Fibroblast of lung (primary cell): ENCODE data around the gene SSH2. TPM values are rescaled to one million over a fixed set of nuclear protein-coding genes. Genes with fewer than 3 reads are reported as not detected.

ENCODE experiments used
- DNase-seq, 2 donors: peaks; one replicate each; pipeline versions ENCODE4 v3.0.0 to v3.0.0-alpha.2; 2010; ENCODE audit warnings: low read depth in 2 of 2
- H2AFZ ChIP-seq: 2 replicates; pipeline ENCODE4 v1.5.1; 2012; ENCODE audit warnings: low read length, control low read depth, inconsistent platforms
- H3K27ac ChIP-seq: 2 replicates; pipeline ENCODE4 v1.5.1; 2011; ENCODE audit warnings: low read length, control low read depth; ENCODE audit not compliant: insufficient read depth
- H3K27me3 ChIP-seq: 2 replicates; pipeline ENCODE4 v1.5.1; 2011; ENCODE audit warnings: mild to moderate bottlenecking, low read length; ENCODE audit not compliant: control insufficient read depth, insufficient read depth
- H3K36me3 ChIP-seq: 2 replicates; pipeline ENCODE4 v1.5.1; 2011; ENCODE audit warnings: low read length; ENCODE audit not compliant: control insufficient read depth, insufficient read depth
- H3K4me1 ChIP-seq: 2 replicates; pipeline ENCODE4 v1.5.1; 2011; ENCODE audit warnings: low read length; ENCODE audit not compliant: control insufficient read depth, insufficient read depth; ENCODE audit errors: extremely low read depth
- H3K4me2 ChIP-seq: 2 replicates; pipeline ENCODE4 v1.5.1; 2011; ENCODE audit warnings: low read length, control low read depth; ENCODE audit not compliant: insufficient read depth; ENCODE audit errors: extremely low read depth
- H3K4me3 ChIP-seq, 4 experiments: fragments of 200-600 bp in 1 of 4; sonication (generic) in 1 of 4; replicated peaks in 1 of 4; 2 replicates each; pipeline ENCODE4 v1.5.1; 2011 to 2016; ENCODE audit warnings: low read length in 4 of 4, low read depth in 3 of 4, mild to moderate bottlenecking in 3 of 4, control low read depth in 2 of 4, inconsistent platforms in 1 of 4, mixed read lengths in 1 of 4; ENCODE audit not compliant: insufficient read depth in 1 of 4; ENCODE audit errors: control extremely low read depth in 1 of 4
- H3K79me2 ChIP-seq: 2 replicates; pipeline ENCODE4 v1.5.1; 2012; ENCODE audit warnings: mild to moderate bottlenecking, low read length, inconsistent platforms; ENCODE audit not compliant: control insufficient read depth, insufficient read depth
- H3K9ac ChIP-seq: 2 replicates; pipeline ENCODE4 v1.5.1; 2011; ENCODE audit warnings: mild to moderate bottlenecking, low read length, control low read depth; ENCODE audit not compliant: insufficient read depth
- H3K9me3 ChIP-seq: 2 replicates; pipeline ENCODE4 v1.5.1; 2012; ENCODE audit warnings: low read depth, low read length; ENCODE audit not compliant: control insufficient read depth, insufficient read depth
- H4K20me1 ChIP-seq: 2 replicates; pipeline ENCODE4 v1.5.1; 2011; ENCODE audit warnings: low read length; ENCODE audit not compliant: control insufficient read depth, insufficient read depth; ENCODE audit errors: extremely low read depth
- CTCF ChIP-seq, 2 donors: IDR thresholded peaks in 1 of 2; conservative IDR thresholded peaks in 1 of 2; 1 replicate in 1 of 2; 2 replicates in 1 of 2; pipeline ENCODE4 v1.5.1; 2011 to 2012; ENCODE audit warnings: low read length in 2 of 2, control low read depth in 1 of 2, inconsistent platforms in 1 of 2, low read depth in 1 of 2, mild to moderate bottlenecking in 1 of 2
- EZH2 ChIP-seq: IDR thresholded peaks from 2 replicates; pipeline ENCODE4 v1.5.1; 2012; ENCODE audit warnings: low read length, control low read depth, mild to moderate bottlenecking; ENCODE audit errors: missing control alignments
- polyA plus RNA-seq, 2 donors: library from polyadenylated mRNA; depleted of rRNA in 1 of 2; stranded (reverse) in 1 of 2; unstranded in 1 of 2; fragments of >200 nt; gene quantifications; 2 replicates each; pipeline ENCODE4 v1.2.1, GENCODE V29; 2011 to 2012; ENCODE audit warnings: missing spikeins in 1 of 2
- total RNA-seq: library from RNA; depleted of rRNA; stranded (reverse); fragments of >200 nt; gene quantifications from 2 replicates; pipeline ENCODE4 v1.2.1, GENCODE V29; 2014

The SSH2 gene
- total and polyA plus RNA-seq, 2 donors (not counting 1 experiment from before 2014, with no cell fraction given): 21.0 to 30.2 TPM

DNA sequence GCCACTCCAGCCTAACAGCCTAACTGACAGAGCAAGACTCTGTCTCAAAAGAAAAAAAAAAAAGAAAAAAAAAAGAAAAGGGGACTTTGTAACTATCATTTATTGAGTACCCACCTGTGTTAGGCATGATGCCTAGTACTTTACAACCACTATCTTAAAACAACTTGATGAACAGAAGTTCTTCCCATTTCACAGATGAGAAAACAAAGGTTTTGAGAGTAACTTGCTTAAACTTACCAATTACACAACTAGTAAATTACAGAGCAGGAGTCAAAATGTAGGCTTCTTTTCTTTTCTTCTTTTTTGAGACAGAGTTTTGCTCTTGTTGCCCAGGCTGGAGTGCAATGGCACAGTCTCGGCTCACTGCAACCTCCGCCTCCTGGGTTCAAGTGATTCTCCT, 210.6 kb downstream of the SSH2 start:
- Histone ChIP-seq H3K4me3 (no peak overlapping the region), H3K36me3 (no peaks in the 10 kb centered on the region), H3K79me2 (no peaks in the 10 kb centered on the region), H3K27ac (no peak overlapping the region), H2AFZ (no peak overlapping the region), H3K4me1 (no peaks in the 10 kb centered on the region), H3K9ac (no peak overlapping the region), H3K4me2 (no peak overlapping the region), H3K9me3 (no peaks in the 10 kb centered on the region), H3K27me3 (no peaks in the 10 kb centered on the region), H4K20me1 (no peaks in the 10 kb centered on the region)
- no peak for TF ChIP-seq CTCF (conservative IDR thresholded peaks at IDR 0.05 in 1 of 2, IDR thresholded peaks at IDR 0.05 in 1 of 2; ENCODE audit: low read depth in 1 of 2, low read length in 2 of 2)
- no peak for TF ChIP-seq EZH2
- DNase-seq: no peak

DNA sequence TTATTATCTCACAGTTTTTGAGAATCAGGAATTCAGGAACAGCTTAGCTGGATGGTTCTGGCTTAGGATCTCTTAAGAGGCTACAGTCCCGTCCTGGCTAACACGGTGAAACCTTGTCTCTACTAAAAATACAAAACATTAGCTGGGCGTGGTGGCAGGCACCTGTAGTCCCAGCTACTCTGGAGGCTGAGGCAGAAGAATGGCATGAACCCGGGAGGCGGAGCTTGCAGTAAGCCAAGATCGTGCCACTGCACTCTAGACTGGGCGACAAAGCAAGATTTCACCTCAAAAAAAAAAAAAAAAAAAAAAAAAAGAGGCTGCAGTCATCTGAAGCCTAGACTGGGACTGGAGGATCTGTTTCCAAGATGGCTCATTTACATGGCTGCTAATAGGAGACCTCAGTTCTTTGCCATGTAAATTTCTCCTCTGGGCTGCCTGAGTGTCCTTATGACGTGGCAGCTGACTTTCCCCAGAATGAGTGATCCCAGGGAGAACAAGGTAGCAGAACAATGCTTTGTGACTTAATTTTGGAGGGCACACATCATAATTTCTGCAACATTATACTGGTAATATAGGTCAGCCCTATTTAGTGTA, 211.5 kb downstream of the SSH2 start:
- no peak overlapping the region for H3K4me3 ChIP-seq
- DNase-seq: no peak
- H3K4me1 ChIP-seq: no peaks in the 10 kb centered on the region
- H4K20me1 ChIP-seq: no peaks in the 10 kb centered on the region
- no peaks in the 10 kb centered on the region for H3K36me3 ChIP-seq
- H3K27me3 ChIP-seq: no peaks in the 10 kb centered on the region
- H3K9me3 ChIP-seq: no peaks in the 10 kb centered on the region
- H3K79me2 ChIP-seq: no peaks in the 10 kb centered on the region
- no peak overlapping the region for H3K27ac ChIP-seq
- H2AFZ ChIP-seq: no peak overlapping the region
- no peak for TF ChIP-seq EZH2
- TF ChIP-seq CTCF (conservative IDR thresholded peaks at IDR 0.05 in 1 of 2, IDR thresholded peaks at IDR 0.05 in 1 of 2; ENCODE audit: low read depth in 1 of 2, low read length in 2 of 2): no peak
- H3K9ac ChIP-seq: no peak overlapping the region
- no peak overlapping the region for H3K4me2 ChIP-seq

GRCh38 chr17:29717817-29718216, 212.2 kb downstream of the SSH2 start:
- Histone ChIP-seq H2AFZ (no peak overlapping the region), H3K79me2 (no peaks in the 10 kb centered on the region), H3K27ac (no peak overlapping the region), H3K9ac (no peak overlapping the region), H3K27me3 (no peaks in the 10 kb centered on the region), H3K9me3 (no peaks in the 10 kb centered on the region), H3K36me3 (no peaks in the 10 kb centered on the region), H3K4me1 (no peaks in the 10 kb centered on the region), H4K20me1 (no peaks in the 10 kb centered on the region), H3K4me3 (no peak overlapping the region), H3K4me2 (no peak overlapping the region)
- no peak for TF ChIP-seq CTCF (conservative IDR thresholded peaks at IDR 0.05 in 1 of 2, IDR thresholded peaks at IDR 0.05 in 1 of 2; ENCODE audit: low read depth in 1 of 2, low read length in 2 of 2)
- no peak for TF ChIP-seq EZH2
- no peak for DNase-seq
